ENCODE measurements around the gene SH3GLB2. TPM values are rescaled to one million over a fixed set of nuclear protein-coding genes. Genes with fewer than 3 reads are reported as not detected.

SH3GLB2 gene
- 10 to 100 TPM; 28.3 to 33.0 TPM for total RNA-seq

DNA sequence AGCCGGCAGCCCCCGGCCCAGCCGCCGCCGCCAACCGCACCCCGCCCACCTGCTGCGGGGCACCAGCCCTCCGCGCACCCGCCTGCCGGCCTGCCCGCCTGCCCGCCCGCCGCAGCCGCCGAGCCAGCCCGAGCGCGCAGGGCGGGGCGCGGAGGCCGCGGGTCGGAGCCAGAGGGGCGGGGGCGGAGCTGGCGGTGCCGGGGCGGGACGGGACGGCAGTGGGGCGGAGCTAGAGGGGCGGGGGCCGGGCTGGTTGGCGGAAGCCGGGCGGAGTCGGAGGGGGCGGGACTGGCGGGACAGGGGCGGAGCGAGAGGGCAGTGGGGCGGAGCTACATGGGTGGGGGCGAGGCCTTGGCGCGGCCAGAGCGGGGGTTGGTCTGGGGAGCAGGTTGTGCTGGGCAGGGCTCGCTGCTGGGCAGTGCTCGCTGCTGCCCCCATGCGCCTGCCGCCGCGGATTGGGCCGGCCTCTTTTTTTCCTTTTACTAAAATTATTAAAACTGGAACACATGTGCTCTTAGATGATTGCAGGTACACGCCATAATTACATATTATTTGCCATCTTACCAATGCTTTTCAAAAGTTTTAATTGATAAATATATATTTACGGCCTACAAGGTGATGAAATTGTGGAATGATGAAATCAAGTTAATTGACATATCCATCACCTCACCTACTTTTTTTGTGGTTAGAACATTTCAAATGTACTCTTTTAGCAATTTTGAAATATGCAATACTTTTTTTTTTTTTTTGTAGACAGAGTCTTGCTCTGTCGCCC lies at the start of gene SH3GLB2:
Gene SH3GLB2, minus strand, starts transcription at position 140 of the 775 bp plus-strand sequence. CDS start 177 bp downstream, outside the sequence.

GRCh38 chr9:129036241-129036922 lies 8.3 kb upstream of the SH3GLB2 start, which contains the start of gene MIGA2:
Gene MIGA2 (plus strand): TSS chr9:129036626. CDS start chr9:129040595, 3,969 bp downstream.

Other genes with a start within 250 kb of the SH3GLB2 start
- gene TBC1D13, start 241.1 kb downstream of the SH3GLB2 start, total RNA-seq = 10 to 100 TPM; 11.0 TPM
- gene ENDOG, start 209.8 kb downstream of the SH3GLB2 start, total RNA-seq = 10 to 100 TPM; 21.7 to 25.6 TPM
- 10 to 100 TPM; 15.8 to 23.0 TPM for gene SPOUT1, start 198.5 kb downstream of the SH3GLB2 start, total RNA-seq
- 10 to 100 TPM in 1 of 2 donors, 1 to 10 TPM in 1; 7.2 to 12.3 TPM for gene KYAT1, start 146.4 kb downstream of the SH3GLB2 start, total RNA-seq
- gene LRRC8A, start 146.2 kb downstream of the SH3GLB2 start, total RNA-seq = 10 to 100 TPM; 49.9 to 51.0 TPM
- 1 to 10 TPM; 1.3 to 4.5 TPM for gene PHYHD1, start 107.3 kb downstream of the SH3GLB2 start, total RNA-seq
- gene DOLK, start 80.7 kb downstream of the SH3GLB2 start, total RNA-seq = 10 to 100 TPM; 34.1 to 37.3 TPM
- 10 to 100 TPM; 58.8 to 65.6 TPM for gene NUP188, start 80.6 kb downstream of the SH3GLB2 start, total RNA-seq
- gene MIGA2, start 8.3 kb upstream of the SH3GLB2 start, total RNA-seq = 10 to 100 TPM; 15.5 to 19.3 TPM
- 10 to 100 TPM in 1 of 2 donors, 1 to 10 TPM in 1; 10.0 to 10.3 TPM for gene DOLPP1, start 52.8 kb upstream of the SH3GLB2 start, total RNA-seq
- 10 to 100 TPM; 17.3 to 28.6 TPM for gene CRAT, start 82.5 kb upstream of the SH3GLB2 start, total RNA-seq
- 10 to 100 TPM; 72.6 to 82.6 TPM for gene PTPA, start 83.1 kb upstream of the SH3GLB2 start, total RNA-seq
- 10 to 100 TPM; 14.8 to 18.3 TPM for gene IER5L, start 149.9 kb upstream of the SH3GLB2 start, total RNA-seq

Data from melanocyte of skin (primary cell).